ENCODE results near the gene SOX13.

DNA sequence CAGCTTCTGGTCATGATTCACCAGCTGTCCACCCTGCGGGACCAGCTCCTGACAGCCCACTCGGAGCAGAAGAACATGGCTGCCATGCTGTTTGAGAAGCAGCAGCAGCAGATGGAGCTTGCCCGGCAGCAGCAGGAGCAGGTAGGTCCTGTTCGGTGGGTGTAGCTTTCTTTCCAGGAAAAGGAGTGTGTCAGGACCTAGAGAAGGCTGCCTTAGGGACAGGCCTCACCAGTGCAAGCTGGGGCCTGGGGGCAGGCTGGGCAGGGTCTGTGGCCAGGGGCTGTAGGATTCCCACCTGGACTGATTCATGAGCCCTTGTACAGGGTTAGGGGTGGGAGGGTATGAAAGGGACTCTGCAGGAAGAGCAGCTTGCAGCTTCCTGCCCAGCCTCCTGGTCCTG lies 43.6 kb downstream of the SOX13 start:
- TF ChIP-seq, protein P1, sequence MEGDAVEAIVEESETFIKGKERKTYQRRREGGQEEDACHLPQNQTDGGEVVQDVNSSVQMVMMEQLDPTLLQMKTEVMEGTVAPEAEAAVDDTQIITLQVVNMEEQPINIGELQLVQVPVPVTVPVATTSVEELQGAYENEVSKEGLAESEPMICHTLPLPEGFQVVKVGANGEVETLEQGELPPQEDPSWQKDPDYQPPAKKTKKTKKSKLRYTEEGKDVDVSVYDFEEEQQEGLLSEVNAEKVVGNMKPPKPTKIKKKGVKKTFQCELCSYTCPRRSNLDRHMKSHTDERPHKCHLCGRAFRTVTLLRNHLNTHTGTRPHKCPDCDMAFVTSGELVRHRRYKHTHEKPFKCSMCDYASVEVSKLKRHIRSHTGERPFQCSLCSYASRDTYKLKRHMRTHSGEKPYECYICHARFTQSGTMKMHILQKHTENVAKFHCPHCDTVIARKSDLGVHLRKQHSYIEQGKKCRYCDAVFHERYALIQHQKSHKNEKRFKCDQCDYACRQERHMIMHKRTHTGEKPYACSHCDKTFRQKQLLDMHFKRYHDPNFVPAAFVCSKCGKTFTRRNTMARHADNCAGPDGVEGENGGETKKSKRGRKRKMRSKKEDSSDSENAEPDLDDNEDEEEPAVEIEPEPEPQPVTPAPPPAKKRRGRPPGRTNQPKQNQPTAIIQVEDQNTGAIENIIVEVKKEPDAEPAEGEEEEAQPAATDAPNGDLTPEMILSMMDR (conservative IDR thresholded peaks at IDR 0.05), result no peak
- TF ChIP-seq ZFX (IDR thresholded peaks at IDR 0.05), result no peak
